Tibial nerve (tissue), 4 donors: ENCODE measurements around the gene KIRREL3. TPM values are rescaled to one million over a fixed set of nuclear protein-coding genes. Genes with fewer than 3 reads are reported as not detected.
A peak's percentile ranks its signal among the peaks of the same experiment; 100 is the strongest.
"Not testable (repeated sequence)": the region's sequence is repeated elsewhere in the genome, so short reads cannot be mapped to it uniquely, and the experiment has no call there.

Experiments
- DNase-seq, 2 donors: peaks; one replicate each; pipeline ENCODE4 v3.0.0-alpha.2; 2019; ENCODE audit warnings: low spot score in 2 of 2
- H3K27ac ChIP-seq, 4 donors: fragments of 200-600 bp; sonication (generic) in 3 of 4; one replicate each; pipeline ENCODE4 v1.5.1; 2017 to 2019; ENCODE audit warnings: mild to moderate bottlenecking in 1 of 4
- H3K27me3 ChIP-seq, 2 donors: fragments of 200-600 bp; sonication (generic) in 1 of 2; one replicate each; pipeline versions ENCODE4 v1.5.1 to v1.6.0; 2017 to 2019
- H3K36me3 ChIP-seq, 3 donors: fragments of 200-600 bp; sonication (generic); one replicate each; pipeline ENCODE4 v1.5.1; 2018 to 2019
- H3K4me1 ChIP-seq, 4 donors: fragments of 200-600 bp; sonication (generic) in 3 of 4; one replicate each; pipeline ENCODE4 v1.5.1; 2017 to 2019
- H3K4me3 ChIP-seq, 4 donors: fragments of 200-600 bp; sonication (generic) in 3 of 4; one replicate each; pipeline ENCODE4 v1.5.1; 2017 to 2019; ENCODE audit warnings: mild to moderate bottlenecking in 1 of 4, moderate library complexity in 1 of 4
- H3K9me3 ChIP-seq, 4 donors: fragments of 200-600 bp; sonication (generic) in 3 of 4; one replicate each; pipeline ENCODE4 v1.5.1; 2017 to 2019
- CTCF ChIP-seq, 5 experiments: fragments of 200-600 bp in 3 of 5; fragments of 450-650 bp in 2 of 5; sonication (generic) in 3 of 5; IDR thresholded peaks; one replicate each; pipeline ENCODE4 v1.5.1; 2016 to 2019; ENCODE audit warnings: antibody characterized with exemption in 5 of 5, mild to moderate bottlenecking in 3 of 5, moderate library complexity in 2 of 5
- EP300 ChIP-seq, 2 donors: sonication (generic); formaldehyde crosslinking; IDR thresholded peaks; one replicate each; pipeline ENCODE4 v1.6.1; 2017; ENCODE audit warnings: antibody characterized with exemption in 2 of 2, mild to moderate bottlenecking in 1 of 2
- POLR2A ChIP-seq, 2 donors: fragments of 450-650 bp; IDR thresholded peaks; one replicate each; pipeline ENCODE4 v1.6.1; 2017; ENCODE audit warnings: antibody characterized with exemption in 2 of 2, mild to moderate bottlenecking in 2 of 2, moderate library complexity in 2 of 2
- WGBS, 2 donors: methylation state at CpG; one replicate each; pipeline ENCODE4 v1.1.5; 2018; 5-methylcytosine and 5-hydroxymethylcytosine counted together
- total RNA-seq, 4 donors: library from RNA; depleted of rRNA; stranded (reverse); fragments of >200 nt; gene quantifications; one replicate each; pipeline ENCODE4 v1.1.0, GENCODE V29; 2016

KIRREL3 gene
- total RNA-seq, 4 donors from 2014 or later = not detected

- H3K27ac ChIP-seq = no peak overlapping the region
- peak in 1 of 2 donors; percentile 11 for DNase-seq
- no peaks in the 10 kb centered on the region for H3K9me3 ChIP-seq
- H3K36me3 ChIP-seq = no peaks in the 10 kb centered on the region
- peaks cover 0 to 61% (median 7%) of the 10 kb centered on the region in 4 donors for H3K4me1 ChIP-seq
- 71 to 73% methylated on average over 16 to 20 of the region's 20 CpGs for WGBS, 2 donors
- TF ChIP-seq POLR2A (IDR thresholded peaks at IDR 0.05) (no peak), CTCF (IDR thresholded peaks at IDR 0.05) (no peak), EP300 (IDR thresholded peaks at IDR 0.05) (no peak)
- no peaks in the 10 kb centered on the region for H3K27me3 ChIP-seq
- no peak overlapping the region for H3K4me3 ChIP-seq
Measured at GRCh38 chr11:126383339-126384335, 616.9 kb downstream of the KIRREL3 start.

GRCh38 chr11:126382641-126383040, 617.9 kb downstream of the KIRREL3 start:
- H3K27ac ChIP-seq, H3K36me3 ChIP-seq, H3K4me3 ChIP-seq, H3K27me3 ChIP-seq, H3K9me3 ChIP-seq: not testable (repeated sequence)
- H3K4me1 ChIP-seq = peaks cover 0 to 57% (median 7%) of the 10 kb centered on the region in 4 donors
- WGBS, 2 donors = 90 to 93% methylated on average over 3 of the region's 4 CpGs
- DNase-seq = peak in 1 of 2 donors; percentile 4

GRCh38 chr11:126381960-126382359, 618.6 kb downstream of the KIRREL3 start:
- H3K4me3 ChIP-seq, H3K36me3 ChIP-seq, H3K27ac ChIP-seq, H3K27me3 ChIP-seq, H3K9me3 ChIP-seq: not testable (repeated sequence)
- H3K4me1 ChIP-seq = peaks cover 0 to 50% (median 7%) of the 10 kb centered on the region in 4 donors
- 39% methylated on average over 4 of the region's 10 CpGs; no CpG with 5 or more reads in 1 of the 2 donors for WGBS, 2 donors
- DNase-seq = peak in 1 of 2 donors; percentile 1

- Histone ChIP-seq H3K9me3 (no peaks in the 10 kb centered on the region), H3K27me3 (no peaks in the 10 kb centered on the region), H3K36me3 (no peaks in the 10 kb centered on the region), H3K4me3 (no peak overlapping the region), H3K4me1 (peaks cover 0 to 40% (median 7%) of the 10 kb centered on the region in 4 donors), H3K27ac (peak overlapping the region in 1 of 4 donors; percentile 33)
- no peak for TF ChIP-seq EP300 (IDR thresholded peaks at IDR 0.05)
- no peak for TF ChIP-seq CTCF (IDR thresholded peaks at IDR 0.05)
- TF ChIP-seq POLR2A (IDR thresholded peaks at IDR 0.05) = no peak
- WGBS, 2 donors = 83 to 94% methylated on average over 3 to 4 of the region's 4 CpGs
- peak in 1 of 2 donors; percentile 8 for DNase-seq
Measured at GRCh38 chr11:126380909-126381308, 619.7 kb downstream of the KIRREL3 start.

- TF ChIP-seq EP300 (IDR thresholded peaks at IDR 0.05) (no peak), POLR2A (IDR thresholded peaks at IDR 0.05) (no peak), CTCF (IDR thresholded peaks at IDR 0.05) (no peak)
- Histone ChIP-seq H3K9me3 (no peaks in the 10 kb centered on the region), H3K4me3 (no peak overlapping the region), H3K36me3 (no peaks in the 10 kb centered on the region), H3K4me1 (peaks cover 0 to 30% (median 7%) of the 10 kb centered on the region in 4 donors), H3K27ac (no peak overlapping the region), H3K27me3 (no peaks in the 10 kb centered on the region)
- DNase-seq = peak in 1 of 2 donors; percentile 8
- WGBS, 2 donors = 40 to 46% methylated on average over 4 of the region's 4 CpGs
Measured at GRCh38 chr11:126378763-126379162, 621.8 kb downstream of the KIRREL3 start.

GRCh38 chr11:126375726-126376125, 624.8 kb downstream of the KIRREL3 start:
- Histone ChIP-seq H3K4me3 (no peak overlapping the region), H3K9me3 (no peaks in the 10 kb centered on the region), H3K4me1 (peaks cover 0 to 30% (median 9%) of the 10 kb centered on the region in 4 donors), H3K36me3 (no peaks in the 10 kb centered on the region), H3K27me3 (no peaks in the 10 kb centered on the region), H3K27ac (no peak overlapping the region)
- WGBS, 2 donors = 71 to 74% methylated on average over 7 of the region's 7 CpGs
- peak in 1 of 2 donors; percentile 3 for DNase-seq
- TF ChIP-seq POLR2A (IDR thresholded peaks at IDR 0.05) = no peak

- not testable (repeated sequence) for H3K27me3 ChIP-seq, H3K36me3 ChIP-seq, H3K4me3 ChIP-seq, H3K9me3 ChIP-seq
- H3K4me1 ChIP-seq = peaks cover 0 to 29% (median 6%) of the 10 kb centered on the region in 4 donors
- peak in 1 of 2 donors; percentile 12 for DNase-seq
- peak overlapping the region in 1 of 4 donors; percentile 15 for H3K27ac ChIP-seq
- WGBS, 2 donors = 83 to 84% methylated on average over 12 to 20 of the region's 28 CpGs
Measured at GRCh38 chr11:126374562-126375300, 625.8 kb downstream of the KIRREL3 start.

GRCh38 chr11:126373389-126374066, 627.0 kb downstream of the KIRREL3 start:
- not testable (repeated sequence) for H3K27me3 ChIP-seq, H3K9me3 ChIP-seq, H3K4me3 ChIP-seq, H3K36me3 ChIP-seq
- peak in 1 of 2 donors; percentile 11 for DNase-seq
- 38 to 44% methylated on average over 10 to 12 of the region's 12 CpGs for WGBS, 2 donors
- peaks cover 0 to 28% (median 8%) of the 10 kb centered on the region in 4 donors for H3K4me1 ChIP-seq
- peak overlapping the region in 1 of 4 donors; percentile 61 for H3K27ac ChIP-seq
